HepG2 (cell line): ENCODE measurements around the gene PACSIN1. TPM values are rescaled to one million over a fixed set of nuclear protein-coding genes. Genes with fewer than 3 reads are reported as not detected.

Experiments
- BCL6 ChIP-seq: IDR thresholded peaks from 2 replicates; pipeline ENCODE4 v1.6.1; 2016; ENCODE audit warnings: missing genetic modification reagents, missing compliant biosample characterization
- BRD4 ChIP-seq: sonication (generic); formaldehyde crosslinking; IDR thresholded peaks from 2 replicates; pipeline ENCODE4 v1.4.0; 2020; ENCODE audit warnings: missing genetic modification reagents
- GLI4 ChIP-seq: sonication (generic); formaldehyde crosslinking; IDR thresholded peaks from 2 replicates; pipeline ENCODE4 v1.5.1; 2020; ENCODE audit warnings: missing genetic modification reagents, mild to moderate bottlenecking, moderate library complexity, borderline replicate concordance
- HDAC2 ChIP-seq: sonication (generic); formaldehyde crosslinking; IDR thresholded peaks from 2 replicates; pipeline ENCODE4 v1.4.0; 2020; ENCODE audit warnings: missing genetic modification reagents
- KLF16 ChIP-seq, 2 experiments: sonication (generic) in 1 of 2; formaldehyde crosslinking in 1 of 2; IDR thresholded peaks; 2 replicates each; pipeline versions ENCODE4 v1.6.1 to v1.8.0; 2016 to 2023; ENCODE audit warnings: missing genetic modification reagents in 2 of 2, missing compliant biosample characterization in 1 of 2
- MXD4 ChIP-seq: IDR thresholded peaks from 2 replicates; pipeline ENCODE4 v1.6.1; 2016; ENCODE audit warnings: mild to moderate bottlenecking, missing biosample characterization, missing genetic modification reagents
- RNF2 ChIP-seq: fragments of 450-650 bp; conservative IDR thresholded peaks from 2 replicates; pipeline ENCODE4 v1.6.1; 2016; ENCODE audit warnings: low read depth
- SALL1 ChIP-seq: sonication (generic); formaldehyde crosslinking; IDR thresholded peaks from 2 replicates; pipeline ENCODE4 v1.8.0; 2022; ENCODE audit warnings: mild to moderate bottlenecking, missing genetic modification reagents
- SMAD9 ChIP-seq: sonication (generic); formaldehyde crosslinking; IDR thresholded peaks from 2 replicates; pipeline ENCODE4 v1.5.1; 2020; ENCODE audit warnings: mild to moderate bottlenecking, missing genetic modification reagents
- SMARCE1 ChIP-seq: fragments of 450-650 bp; IDR thresholded peaks from 2 replicates; pipeline ENCODE4 v1.6.1; 2017; ENCODE audit warnings: borderline replicate concordance
- TGIF2 ChIP-seq: IDR thresholded peaks from 2 replicates; pipeline ENCODE4 v1.6.1; 2016; ENCODE audit warnings: control low read depth, missing compliant biosample characterization
- YEATS2 ChIP-seq: sonication (generic); formaldehyde crosslinking; IDR thresholded peaks from 2 replicates; pipeline ENCODE4 v1.4.0; 2020; ENCODE audit warnings: missing genetic modification reagents, borderline replicate concordance
- ZBTB20 ChIP-seq: sonication (generic); formaldehyde crosslinking; IDR thresholded peaks from 2 replicates; pipeline ENCODE4 v1.8.1; 2023; ENCODE audit warnings: missing genetic modification reagents, low read depth, mild to moderate bottlenecking, borderline replicate concordance
- ZBTB8A ChIP-seq: sonication (generic); formaldehyde crosslinking; IDR thresholded peaks from 2 replicates; pipeline ENCODE4 v1.4.0; 2020; ENCODE audit warnings: mild to moderate bottlenecking, low read depth, missing genetic modification reagents, borderline replicate concordance
- ZNF572 ChIP-seq: sonication (generic); formaldehyde crosslinking; IDR thresholded peaks from 2 replicates; pipeline ENCODE4 v1.5.1; 2020; ENCODE audit warnings: mild to moderate bottlenecking, missing genetic modification reagents
- ZNF598 ChIP-seq: sonication (generic); formaldehyde crosslinking; IDR thresholded peaks from 2 replicates; pipeline ENCODE4 v1.5.1; 2020; ENCODE audit warnings: mild to moderate bottlenecking, missing genetic modification reagents, borderline replicate concordance
- ZNF883 ChIP-seq: sonication (generic); formaldehyde crosslinking; IDR thresholded peaks from 2 replicates; pipeline ENCODE4 v1.5.1; 2020; ENCODE audit warnings: mild to moderate bottlenecking, missing genetic modification reagents; ENCODE audit errors: not compliant biosample characterization
- ZZZ3 ChIP-seq: sonication (generic); formaldehyde crosslinking; IDR thresholded peaks from 2 replicates; pipeline ENCODE4 v1.4.0; 2020; ENCODE audit warnings: missing genetic modification reagents, mild to moderate bottlenecking, borderline replicate concordance
- polyA plus RNA-seq, 8 experiments: library from polyadenylated mRNA; depleted of rRNA in 3 of 8; stranded (reverse) in 7 of 8; unstranded in 1 of 8; fragments of >200 nt; fragmentation: Illumina TruSeq in 4 of 8; extraction: Trizol in 4 of 8; gene quantifications; 2 replicates each; pipeline versions ENCODE4 v1.2.1 to v1.2.3, GENCODE V29; 2011 to 2016; ENCODE audit warnings: low read depth in 4 of 8, missing spikeins in 1 of 8, mixed read lengths in 1 of 8; ENCODE audit not compliant: insufficient read depth in 1 of 8
- total RNA-seq, 5 experiments: library from RNA; depleted of rRNA; stranded (reverse); fragments of >200 nt; fragmentation: Illumina TruSeq; extraction: Trizol; gene quantifications; 2 replicates each; pipeline ENCODE4 v1.2.3, GENCODE V29; 2016; ENCODE audit warnings: low read depth in 1 of 5
- TF ChIP-seq, protein P1 (sequence below): sonication (generic); formaldehyde crosslinking; IDR thresholded peaks from 2 replicates; pipeline ENCODE4 v1.4.0; 2020; ENCODE audit warnings: mild to moderate bottlenecking, low read depth, missing genetic modification reagents
- TF ChIP-seq, protein P2 (sequence below): sonication (generic); formaldehyde crosslinking; IDR thresholded peaks from 2 replicates; pipeline ENCODE4 v1.4.0; 2020; ENCODE audit warnings: missing genetic modification reagents
- TF ChIP-seq, protein P3 (sequence below): sonication (generic); formaldehyde crosslinking; IDR thresholded peaks from 2 replicates; pipeline ENCODE4 v1.4.0; 2020; ENCODE audit warnings: missing genetic modification reagents
- TF ChIP-seq, protein P4 (sequence below): sonication (generic); formaldehyde crosslinking; IDR thresholded peaks from 2 replicates; pipeline ENCODE4 v1.4.0; 2020; ENCODE audit warnings: missing genetic modification reagents, low read depth, mild to moderate bottlenecking, borderline replicate concordance

The PACSIN1 gene
- total and polyA plus RNA-seq, 2 of the 13 experiments (the other 11 are each of a cell fraction or from before 2014, with no cell fraction given), result not detected

DNA sequence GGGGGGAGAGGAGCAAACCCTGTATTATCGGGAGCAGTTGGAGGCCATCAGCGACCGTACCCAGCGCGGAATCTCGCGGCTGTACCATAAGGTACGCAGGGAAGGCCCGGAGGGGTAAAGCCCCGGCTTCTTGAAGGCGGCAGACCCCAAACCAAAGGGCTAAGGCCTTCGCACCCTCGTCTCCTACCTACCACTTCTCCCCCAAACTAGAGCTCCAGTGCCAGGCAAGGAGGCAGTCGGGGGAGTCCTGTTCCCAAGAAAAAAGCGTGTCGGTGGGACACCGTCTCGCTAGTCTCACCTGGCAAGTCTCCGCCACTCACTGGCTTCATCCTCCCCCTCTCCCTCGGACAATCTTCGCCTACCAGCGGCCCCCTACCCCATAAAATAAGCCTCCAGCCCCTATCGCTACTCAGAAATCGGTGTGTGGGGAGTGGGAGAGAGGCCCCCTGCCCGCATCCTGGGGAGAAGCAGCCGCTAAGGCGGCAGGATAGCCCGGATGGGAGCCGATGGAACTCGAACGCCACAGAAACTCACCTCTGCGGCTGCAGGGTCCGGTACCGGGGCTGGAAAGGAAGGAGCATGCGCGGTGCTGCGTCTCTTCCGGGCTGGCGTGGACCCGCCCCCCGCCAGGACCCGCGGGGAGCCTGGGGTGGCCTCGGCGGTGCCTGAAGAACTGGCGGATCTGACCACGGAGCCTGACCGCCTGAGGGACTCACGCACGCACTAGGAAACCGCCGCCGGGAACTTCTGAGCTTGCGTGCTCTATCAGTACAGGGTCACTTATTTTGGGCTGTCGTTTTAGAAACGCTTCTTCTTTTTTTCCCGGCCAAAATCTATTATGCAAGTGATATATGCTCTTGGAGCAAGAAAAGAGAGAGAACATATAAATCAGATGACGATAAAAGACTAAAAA, 40.1 kb upstream of the PACSIN1 start, which contains the start of gene RPS10 (continued):
- TF ChIP-seq KLF16 (CRISPR knock-in tag; IDR thresholded peaks at IDR 0.05) (peak in 1 of 2 experiments; percentile 88; a peak in 1 of 4 replicates), ZZZ3 (peak; percentile 94; the same call in 1 of the 2 replicates), MXD4 (CRISPR knock-in tag) (peak; percentile 87), ZNF883 (CRISPR knock-in tag) (peak; percentile 91), SMAD9 (0 out of 2 replicates have a peak, but pooled peaks have one; percentile 75), SMARCE1 (no peak), SALL1 (CRISPR knock-in tag) (peak; percentile 80), GLI4 (CRISPR knock-in tag) (peak; percentile 88), BRD4 (peak; percentile 81; the same call in 1 of the 2 replicates), TGIF2 (CRISPR knock-in tag) (peak; percentile 87), ZBTB8A (CRISPR knock-in tag) (0 out of 2 replicates have a peak, but pooled peaks have one; percentile 11), RNF2 (0 out of 2 replicates have a peak, but pooled peaks have one; percentile 46), HDAC2 (CRISPR knock-in tag) (peak; percentile 39; the same call in 1 of the 2 replicates), ZBTB20 (peak; percentile 73; the same call in 1 of the 2 replicates), BCL6 (no peak; the same call in 1 of the 2 replicates), YEATS2 (CRISPR knock-in tag) (peak; percentile 99), ZNF598 (CRISPR knock-in tag) (peak; percentile 55; the same call in 1 of the 2 replicates), ZNF572 (CRISPR knock-in tag) (peak; percentile 92; the same call in 1 of the 2 replicates)
- TF ChIP-seq, protein P1, sequence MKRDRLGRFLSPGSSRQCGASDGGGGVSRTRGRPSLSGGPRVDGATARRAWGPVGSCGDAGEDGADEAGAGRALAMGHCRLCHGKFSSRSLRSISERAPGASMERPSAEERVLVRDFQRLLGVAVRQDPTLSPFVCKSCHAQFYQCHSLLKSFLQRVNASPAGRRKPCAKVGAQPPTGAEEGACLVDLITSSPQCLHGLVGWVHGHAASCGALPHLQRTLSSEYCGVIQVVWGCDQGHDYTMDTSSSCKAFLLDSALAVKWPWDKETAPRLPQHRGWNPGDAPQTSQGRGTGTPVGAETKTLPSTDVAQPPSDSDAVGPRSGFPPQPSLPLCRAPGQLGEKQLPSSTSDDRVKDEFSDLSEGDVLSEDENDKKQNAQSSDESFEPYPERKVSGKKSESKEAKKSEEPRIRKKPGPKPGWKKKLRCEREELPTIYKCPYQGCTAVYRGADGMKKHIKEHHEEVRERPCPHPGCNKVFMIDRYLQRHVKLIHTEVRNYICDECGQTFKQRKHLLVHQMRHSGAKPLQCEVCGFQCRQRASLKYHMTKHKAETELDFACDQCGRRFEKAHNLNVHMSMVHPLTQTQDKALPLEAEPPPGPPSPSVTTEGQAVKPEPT, result 0 out of 2 replicates have a peak, but pooled peaks have one; percentile 43
- TF ChIP-seq, protein P2, sequence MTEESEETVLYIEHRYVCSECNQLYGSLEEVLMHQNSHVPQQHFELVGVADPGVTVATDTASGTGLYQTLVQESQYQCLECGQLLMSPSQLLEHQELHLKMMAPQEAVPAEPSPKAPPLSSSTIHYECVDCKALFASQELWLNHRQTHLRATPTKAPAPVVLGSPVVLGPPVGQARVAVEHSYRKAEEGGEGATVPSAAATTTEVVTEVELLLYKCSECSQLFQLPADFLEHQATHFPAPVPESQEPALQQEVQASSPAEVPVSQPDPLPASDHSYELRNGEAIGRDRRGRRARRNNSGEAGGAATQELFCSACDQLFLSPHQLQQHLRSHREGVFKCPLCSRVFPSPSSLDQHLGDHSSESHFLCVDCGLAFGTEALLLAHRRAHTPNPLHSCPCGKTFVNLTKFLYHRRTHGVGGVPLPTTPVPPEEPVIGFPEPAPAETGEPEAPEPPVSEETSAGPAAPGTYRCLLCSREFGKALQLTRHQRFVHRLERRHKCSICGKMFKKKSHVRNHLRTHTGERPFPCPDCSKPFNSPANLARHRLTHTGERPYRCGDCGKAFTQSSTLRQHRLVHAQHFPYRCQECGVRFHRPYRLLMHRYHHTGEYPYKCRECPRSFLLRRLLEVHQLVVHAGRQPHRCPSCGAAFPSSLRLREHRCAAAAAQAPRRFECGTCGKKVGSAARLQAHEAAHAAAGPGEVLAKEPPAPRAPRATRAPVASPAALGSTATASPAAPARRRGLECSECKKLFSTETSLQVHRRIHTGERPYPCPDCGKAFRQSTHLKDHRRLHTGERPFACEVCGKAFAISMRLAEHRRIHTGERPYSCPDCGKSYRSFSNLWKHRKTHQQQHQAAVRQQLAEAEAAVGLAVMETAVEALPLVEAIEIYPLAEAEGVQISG (CRISPR knock-in tag), result peak; percentile 64
- TF ChIP-seq, protein P3, sequence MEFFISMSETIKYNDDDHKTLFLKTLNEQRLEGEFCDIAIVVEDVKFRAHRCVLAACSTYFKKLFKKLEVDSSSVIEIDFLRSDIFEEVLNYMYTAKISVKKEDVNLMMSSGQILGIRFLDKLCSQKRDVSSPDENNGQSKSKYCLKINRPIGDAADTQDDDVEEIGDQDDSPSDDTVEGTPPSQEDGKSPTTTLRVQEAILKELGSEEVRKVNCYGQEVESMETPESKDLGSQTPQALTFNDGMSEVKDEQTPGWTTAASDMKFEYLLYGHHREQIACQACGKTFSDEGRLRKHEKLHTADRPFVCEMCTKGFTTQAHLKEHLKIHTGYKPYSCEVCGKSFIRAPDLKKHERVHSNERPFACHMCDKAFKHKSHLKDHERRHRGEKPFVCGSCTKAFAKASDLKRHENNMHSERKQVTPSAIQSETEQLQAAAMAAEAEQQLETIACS, result no peak
- TF ChIP-seq, protein P4, sequence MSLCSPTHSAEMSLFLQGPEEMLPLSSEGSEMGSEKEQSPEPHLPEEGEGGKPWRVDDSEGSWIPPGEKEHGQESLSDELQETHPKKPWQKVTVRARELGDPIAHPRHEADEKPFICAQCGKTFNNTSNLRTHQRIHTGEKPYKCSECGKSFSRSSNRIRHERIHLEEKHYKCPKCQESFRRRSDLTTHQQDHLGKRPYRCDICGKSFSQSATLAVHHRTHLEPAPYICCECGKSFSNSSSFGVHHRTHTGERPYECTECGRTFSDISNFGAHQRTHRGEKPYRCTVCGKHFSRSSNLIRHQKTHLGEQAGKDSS (CRISPR knock-in tag), result peak; percentile 83; the same call in 1 of the 2 replicates
